Psoas muscle (tissue), 8 donors: ENCODE measurements around the gene SEZ6L. TPM values are rescaled to one million over a fixed set of nuclear protein-coding genes. Genes with fewer than 3 reads are reported as not detected.

ENCODE experiments used
- ATAC-seq, 4 donors: fragments of 200-7000 bp; cut with Tn5 transposase; one replicate each; pipeline ENCODE4 v1.9.1; 2020; ENCODE audit warnings: moderate library complexity in 3 of 4, mild to moderate bottlenecking in 2 of 4
- DNase-seq, 2 donors: peaks; one replicate each; pipeline ENCODE4 v3.0.0-alpha.2; 2020
- H3K27ac ChIP-seq: fragments of 200-600 bp; one replicate; pipeline ENCODE4 v1.8.0; 2022
- H3K27me3 ChIP-seq, 3 donors: fragments of 200-600 bp in 1 of 3; one replicate each; pipeline versions ENCODE4 v1.6.1 to v1.8.0; 2013 to 2022; ENCODE audit warnings: low read length in 2 of 3, mild to moderate bottlenecking in 2 of 3, moderate library complexity in 1 of 3; ENCODE audit not compliant: insufficient read depth in 3 of 3
- H3K36me3 ChIP-seq, 2 donors: fragments of 200-600 bp in 1 of 2; one replicate each; pipeline versions ENCODE4 v1.6.1 to v1.8.0; 2013 to 2022; ENCODE audit warnings: low read depth in 1 of 2, mild to moderate bottlenecking in 1 of 2, moderate library complexity in 1 of 2; ENCODE audit not compliant: insufficient read depth in 1 of 2
- H3K4me1 ChIP-seq: fragments of 200-600 bp; one replicate; pipeline ENCODE4 v1.8.0; 2022
- H3K4me3 ChIP-seq: fragments of 200-600 bp; one replicate; pipeline ENCODE4 v1.8.0; 2022; ENCODE audit warnings: mild to moderate bottlenecking
- H3K9me3 ChIP-seq: fragments of 200-600 bp; one replicate; pipeline ENCODE4 v1.8.0; 2022
- WGBS, 3 donors: extraction: QIAGEN DNeasy Blood & Tissue Kit; methylation state at CpG; one replicate each; pipeline versions ENCODE4 v1.1.6 to v1.1.7; 2013; 5-methylcytosine and 5-hydroxymethylcytosine counted together
- intact Hi-C, 2 donors: fragments of 100-400 bp; cut with DNase I; formaldehyde crosslinking; loops; one replicate each; pipeline versions ENCODE4 v1.11.0 to v1.14.2; 2022
- polyA plus RNA-seq, 3 donors: library from polyadenylated mRNA; stranded (reverse); fragments of 200-250 nt; gene quantifications; one replicate each; pipeline ENCODE4 v1.2.3, GENCODE V29; 2013
- total RNA-seq, 4 donors: library from RNA; stranded (reverse); fragmentation: NEBNext Ultra II Directional in 2 of 4; extraction: Animal tissue kit (Norgen Biotek cat#: 25700) in 2 of 4; gene quantifications; one replicate each; pipeline versions ENCODE4 v1.2.1 to v1.2.4, GENCODE V29; 2021 to 2023
- TF ChIP-seq, protein P1 (sequence below): fragments of 200-600 bp; IDR thresholded peaks from one replicate; pipeline ENCODE4 v1.8.0; 2022; ENCODE audit warnings: antibody characterized with exemption
- donor health status: healthy with polysubstance abuse.
- donor health status: DM: no; HTN: no; CAD: no; lungs with moderate emphysema.
- donor health status: Bipolar disorder and iron deficiency.
- donor health status: healthy.
- donor health status: DM: yes; HTN: yes; CAD: no.
- donor health status: DM: no; HTN: no; CAD: no.
- donor health status: DM: no; HTN: no; CAD: no.
- donor health status: DM: yes; HTN: yes; CAD: no.

Gene SEZ6L
- total and polyA plus RNA-seq, 7 donors = 0.04 to 0.06 TPM; not detected in 5

DNA sequence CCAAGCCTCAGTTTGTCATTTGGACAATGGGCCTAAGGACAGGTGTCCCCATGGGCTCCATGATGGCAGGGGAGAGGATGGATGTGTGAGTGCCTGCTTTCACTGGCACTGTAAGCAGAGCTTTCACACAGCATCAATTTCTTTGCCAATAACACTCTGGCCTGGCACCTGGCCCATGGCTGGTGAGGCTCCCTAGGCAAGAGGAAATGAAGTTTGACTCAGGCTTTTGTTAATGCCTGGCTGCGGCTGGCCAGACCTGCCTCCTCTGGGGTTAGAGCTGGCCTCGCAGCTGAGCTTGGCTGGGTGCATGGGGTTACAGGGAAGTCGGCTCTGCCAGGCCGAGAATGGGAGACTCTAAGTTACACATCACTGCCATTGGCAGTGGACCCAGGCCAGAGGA is 30.0 kb upstream of the SEZ6L start:
- ATAC-seq (no peak), DNase-seq (no peak)
- Histone ChIP-seq H3K36me3 (no peaks in the 10 kb centered on the region), H3K27ac (no peak overlapping the region), H3K27me3 (peaks cover 0 to 37% (median 0%) of the 10 kb centered on the region in 3 donors), H3K9me3 (no peaks in the 10 kb centered on the region), H3K4me1 (no peaks in the 10 kb centered on the region), H3K4me3 (no peak overlapping the region)
- WGBS, 3 donors = 9 to 43% (median 23%) methylated on average over 4 of the region's 4 CpGs
- TF ChIP-seq, protein P1, sequence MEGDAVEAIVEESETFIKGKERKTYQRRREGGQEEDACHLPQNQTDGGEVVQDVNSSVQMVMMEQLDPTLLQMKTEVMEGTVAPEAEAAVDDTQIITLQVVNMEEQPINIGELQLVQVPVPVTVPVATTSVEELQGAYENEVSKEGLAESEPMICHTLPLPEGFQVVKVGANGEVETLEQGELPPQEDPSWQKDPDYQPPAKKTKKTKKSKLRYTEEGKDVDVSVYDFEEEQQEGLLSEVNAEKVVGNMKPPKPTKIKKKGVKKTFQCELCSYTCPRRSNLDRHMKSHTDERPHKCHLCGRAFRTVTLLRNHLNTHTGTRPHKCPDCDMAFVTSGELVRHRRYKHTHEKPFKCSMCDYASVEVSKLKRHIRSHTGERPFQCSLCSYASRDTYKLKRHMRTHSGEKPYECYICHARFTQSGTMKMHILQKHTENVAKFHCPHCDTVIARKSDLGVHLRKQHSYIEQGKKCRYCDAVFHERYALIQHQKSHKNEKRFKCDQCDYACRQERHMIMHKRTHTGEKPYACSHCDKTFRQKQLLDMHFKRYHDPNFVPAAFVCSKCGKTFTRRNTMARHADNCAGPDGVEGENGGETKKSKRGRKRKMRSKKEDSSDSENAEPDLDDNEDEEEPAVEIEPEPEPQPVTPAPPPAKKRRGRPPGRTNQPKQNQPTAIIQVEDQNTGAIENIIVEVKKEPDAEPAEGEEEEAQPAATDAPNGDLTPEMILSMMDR = no peak
- intact Hi-C loops = no loop called here

DNA sequence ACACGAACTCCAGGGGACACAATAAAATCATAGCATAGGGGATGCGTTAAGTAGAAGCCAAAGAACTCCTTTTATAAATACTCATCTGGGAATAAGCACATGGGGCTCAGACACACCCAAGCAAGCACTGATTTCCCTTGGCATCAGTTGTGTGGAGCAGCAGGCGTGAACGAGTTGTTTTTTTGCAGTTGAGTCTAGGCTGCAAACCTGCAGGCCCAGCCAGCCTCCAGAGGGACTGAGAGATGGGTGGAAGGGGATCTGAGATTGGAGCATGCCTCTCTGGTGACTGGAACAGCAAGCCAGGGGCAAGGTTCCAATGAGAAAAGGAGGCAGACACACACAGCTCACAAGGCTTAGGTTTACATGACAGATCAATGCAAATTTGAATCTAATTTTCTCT is 27.4 kb upstream of the SEZ6L start:
- H3K4me3 ChIP-seq = no peak overlapping the region
- no peaks in the 10 kb centered on the region for H3K36me3 ChIP-seq
- no peak for ATAC-seq
- peaks cover 0 to 30% (median 3%) of the 10 kb centered on the region in 3 donors for H3K27me3 ChIP-seq
- no peaks in the 10 kb centered on the region for H3K9me3 ChIP-seq
- intact Hi-C loops = no loop called here
- no peak for DNase-seq
- WGBS, 3 donors = 59 to 70% (median 69%) methylated on average over 4 of the region's 4 CpGs
- TF ChIP-seq, protein P1 = no peak
- no peak overlapping the region for H3K27ac ChIP-seq
- no peaks in the 10 kb centered on the region for H3K4me1 ChIP-seq

DNA sequence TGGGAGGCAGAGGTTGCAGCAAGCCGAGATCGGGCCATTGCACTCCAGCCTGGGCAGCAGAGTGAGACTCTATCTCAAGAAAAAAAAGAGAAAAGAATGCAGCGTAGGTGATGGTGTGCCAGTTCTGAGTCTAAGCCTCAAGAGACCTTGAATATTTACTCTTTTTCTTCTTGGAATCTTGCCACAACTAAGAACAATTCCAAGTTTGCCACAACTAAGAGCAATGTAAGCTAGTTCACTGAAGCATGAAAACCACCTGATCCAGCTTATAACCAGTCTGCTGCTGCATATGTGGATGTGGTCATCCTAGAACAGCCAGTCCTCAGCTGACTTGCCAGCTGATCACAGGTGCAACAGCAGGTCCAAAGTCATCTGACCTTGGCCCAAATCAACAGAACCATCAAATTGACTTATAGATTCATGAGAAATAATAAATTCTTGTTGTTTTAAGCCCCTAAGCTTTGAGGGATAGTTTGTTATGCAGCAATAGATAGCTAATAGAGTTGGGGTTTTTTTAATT is 25.4 kb upstream of the SEZ6L start:
- intact Hi-C loops = no loop called here
- H3K4me3 ChIP-seq = no peak overlapping the region
- TF ChIP-seq, protein P1 = no peak
- 79 to 90% (median 84%) methylated on average over 3 of the region's 3 CpGs for WGBS, 3 donors
- H3K4me1 ChIP-seq = no peaks in the 10 kb centered on the region
- H3K27ac ChIP-seq = no peak overlapping the region
- DNase-seq (no peak), ATAC-seq (no peak)
- H3K36me3 ChIP-seq = no peaks in the 10 kb centered on the region
- H3K27me3 ChIP-seq = peaks cover 0 to 24% (median 3%) of the 10 kb centered on the region in 3 donors
- H3K9me3 ChIP-seq = no peaks in the 10 kb centered on the region

DNA sequence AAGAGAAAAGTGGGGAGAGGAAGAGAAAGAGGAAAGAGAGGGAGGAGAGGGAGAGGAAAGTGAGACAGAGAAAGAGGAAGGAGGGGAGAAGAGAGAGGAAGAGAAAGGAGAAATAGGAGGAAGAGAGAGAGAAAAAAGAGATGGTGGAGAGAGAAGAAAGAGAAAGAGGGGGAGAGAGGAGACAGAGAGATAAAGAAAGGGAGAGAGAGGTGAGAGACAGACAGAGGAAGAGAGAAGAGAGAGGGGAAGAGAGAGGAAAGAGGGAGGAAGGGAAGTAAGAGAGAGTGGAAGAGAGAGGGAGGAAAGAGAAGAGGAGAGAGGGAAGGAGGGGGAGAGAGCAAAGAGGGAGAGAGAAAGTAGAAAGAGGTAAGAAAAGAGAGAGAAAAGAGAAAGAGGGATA is 9.4 kb upstream of the SEZ6L start:
- H3K27ac ChIP-seq = no peak overlapping the region
- H3K4me3 ChIP-seq = no peak overlapping the region
- H3K27me3 ChIP-seq = peaks cover 2 to 18% (median 10%) of the 10 kb centered on the region in 3 donors
- no peak for ATAC-seq
- H3K36me3 ChIP-seq = no peaks in the 10 kb centered on the region
- DNase-seq = no peak
- peaks cover 5% of the 10 kb centered on the region for H3K4me1 ChIP-seq
- TF ChIP-seq, protein P1 = no peak
- intact Hi-C loops = no loop called here
- H3K9me3 ChIP-seq = no peaks in the 10 kb centered on the region

DNA sequence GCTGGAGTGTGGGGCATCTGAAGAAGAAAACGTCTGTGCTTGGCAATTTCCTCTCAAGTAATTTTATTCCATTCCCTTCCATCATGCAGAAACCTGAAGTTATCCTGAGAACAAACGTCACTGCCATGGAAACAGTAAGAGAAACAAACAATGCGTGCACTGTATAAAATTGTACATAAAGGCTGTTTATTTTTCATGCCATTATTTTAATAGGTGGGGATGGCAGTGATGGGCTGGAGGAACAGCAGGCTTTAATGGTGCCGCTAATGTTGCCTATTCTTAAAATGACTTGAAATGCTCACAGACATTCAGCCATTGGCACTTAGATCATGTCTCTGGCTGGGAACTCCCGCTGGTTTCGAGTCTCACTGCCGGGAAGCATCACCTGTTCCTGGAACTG is 7.5 kb upstream of the SEZ6L start:
- no peak for ATAC-seq
- peaks cover 5% of the 10 kb centered on the region for H3K4me1 ChIP-seq
- intact Hi-C loops = no loop called here
- H3K9me3 ChIP-seq = no peaks in the 10 kb centered on the region
- H3K36me3 ChIP-seq = no peaks in the 10 kb centered on the region
- WGBS, 3 donors = 28 to 48% (median 32%) methylated on average over 7 of the region's 7 CpGs
- no peak overlapping the region for H3K27ac ChIP-seq
- peaks cover 2 to 19% (median 10%) of the 10 kb centered on the region in 3 donors for H3K27me3 ChIP-seq
- H3K4me3 ChIP-seq = no peak overlapping the region
- TF ChIP-seq, protein P1 = no peak
- DNase-seq = no peak
